Psoas muscle (tissue), 8 donors: Measurements from ENCODE around the gene ME1. TPM values are rescaled to one million over a fixed set of nuclear protein-coding genes. Genes with fewer than 3 reads are reported as not detected.

Source experiments
- ATAC-seq, 4 donors: fragments of 200-7000 bp; cut with Tn5 transposase; one replicate each; pipeline ENCODE4 v1.9.1; 2020; ENCODE audit warnings: moderate library complexity in 3 of 4, mild to moderate bottlenecking in 2 of 4
- DNase-seq, 2 donors: peaks; one replicate each; pipeline ENCODE4 v3.0.0-alpha.2; 2020
- H3K27ac ChIP-seq: fragments of 200-600 bp; one replicate; pipeline ENCODE4 v1.8.0; 2022
- H3K27me3 ChIP-seq, 3 donors: fragments of 200-600 bp in 1 of 3; one replicate each; pipeline versions ENCODE4 v1.6.1 to v1.8.0; 2013 to 2022; ENCODE audit warnings: low read length in 2 of 3, mild to moderate bottlenecking in 2 of 3, moderate library complexity in 1 of 3; ENCODE audit not compliant: insufficient read depth in 3 of 3
- H3K36me3 ChIP-seq, 2 donors: fragments of 200-600 bp in 1 of 2; one replicate each; pipeline versions ENCODE4 v1.6.1 to v1.8.0; 2013 to 2022; ENCODE audit warnings: low read depth in 1 of 2, mild to moderate bottlenecking in 1 of 2, moderate library complexity in 1 of 2; ENCODE audit not compliant: insufficient read depth in 1 of 2
- H3K4me1 ChIP-seq: fragments of 200-600 bp; one replicate; pipeline ENCODE4 v1.8.0; 2022
- H3K4me3 ChIP-seq: fragments of 200-600 bp; one replicate; pipeline ENCODE4 v1.8.0; 2022; ENCODE audit warnings: mild to moderate bottlenecking
- H3K9me3 ChIP-seq: fragments of 200-600 bp; one replicate; pipeline ENCODE4 v1.8.0; 2022
- WGBS, 3 donors: extraction: QIAGEN DNeasy Blood & Tissue Kit; methylation state at CpG; one replicate each; pipeline versions ENCODE4 v1.1.6 to v1.1.7; 2013; 5-methylcytosine and 5-hydroxymethylcytosine counted together
- intact Hi-C, 2 donors: fragments of 100-400 bp; cut with DNase I; formaldehyde crosslinking; loops; one replicate each; pipeline versions ENCODE4 v1.11.0 to v1.14.2; 2022
- polyA plus RNA-seq, 3 donors: library from polyadenylated mRNA; stranded (reverse); fragments of 200-250 nt; gene quantifications; one replicate each; pipeline ENCODE4 v1.2.3, GENCODE V29; 2013
- total RNA-seq, 4 donors: library from RNA; stranded (reverse); fragmentation: NEBNext Ultra II Directional in 2 of 4; extraction: Animal tissue kit (Norgen Biotek cat#: 25700) in 2 of 4; gene quantifications; one replicate each; pipeline versions ENCODE4 v1.2.1 to v1.2.4, GENCODE V29; 2021 to 2023
- TF ChIP-seq, protein P1 (sequence below): fragments of 200-600 bp; IDR thresholded peaks from one replicate; pipeline ENCODE4 v1.8.0; 2022; ENCODE audit warnings: antibody characterized with exemption
- donor health status: healthy with polysubstance abuse.
- donor health status: DM: no; HTN: no; CAD: no; lungs with moderate emphysema.
- donor health status: Bipolar disorder and iron deficiency.
- donor health status: healthy.
- donor health status: DM: yes; HTN: yes; CAD: no.
- donor health status: DM: no; HTN: no; CAD: no.
- donor health status: DM: no; HTN: no; CAD: no.
- donor health status: DM: yes; HTN: yes; CAD: no.

The ME1 gene
- total and polyA plus RNA-seq, 7 donors: 13.5 to 52.2 (median 33.2) TPM

DNA sequence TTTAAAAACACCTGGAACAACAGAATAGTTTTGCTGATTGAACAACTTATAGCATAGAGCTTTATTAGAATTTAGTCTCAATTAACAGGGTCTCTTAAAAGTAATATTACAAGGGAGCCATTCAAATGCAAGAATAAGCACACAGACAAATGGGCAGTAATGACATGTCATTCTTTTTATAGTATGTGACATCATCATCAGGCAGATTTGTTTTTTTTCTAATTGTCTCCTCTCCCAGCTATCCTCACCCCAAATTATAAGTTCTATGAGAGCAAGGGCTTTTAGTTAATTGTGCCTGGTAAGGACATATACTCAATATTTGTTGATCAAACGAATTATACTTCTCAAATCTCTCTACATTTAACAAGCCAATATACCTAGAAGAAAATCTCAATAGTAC, 248.7 kb downstream of the ME1 start:
- Histone ChIP-seq H3K36me3 (peaks cover 15 to 90% of the 10 kb centered on the region in 2 donors), H3K4me1 (no peaks in the 10 kb centered on the region), H3K4me3 (no peak overlapping the region), H3K27ac (no peak overlapping the region), H3K27me3 (no peaks in the 10 kb centered on the region), H3K9me3 (no peaks in the 10 kb centered on the region)
- intact Hi-C loops: no loop called here
- TF ChIP-seq, protein P1, sequence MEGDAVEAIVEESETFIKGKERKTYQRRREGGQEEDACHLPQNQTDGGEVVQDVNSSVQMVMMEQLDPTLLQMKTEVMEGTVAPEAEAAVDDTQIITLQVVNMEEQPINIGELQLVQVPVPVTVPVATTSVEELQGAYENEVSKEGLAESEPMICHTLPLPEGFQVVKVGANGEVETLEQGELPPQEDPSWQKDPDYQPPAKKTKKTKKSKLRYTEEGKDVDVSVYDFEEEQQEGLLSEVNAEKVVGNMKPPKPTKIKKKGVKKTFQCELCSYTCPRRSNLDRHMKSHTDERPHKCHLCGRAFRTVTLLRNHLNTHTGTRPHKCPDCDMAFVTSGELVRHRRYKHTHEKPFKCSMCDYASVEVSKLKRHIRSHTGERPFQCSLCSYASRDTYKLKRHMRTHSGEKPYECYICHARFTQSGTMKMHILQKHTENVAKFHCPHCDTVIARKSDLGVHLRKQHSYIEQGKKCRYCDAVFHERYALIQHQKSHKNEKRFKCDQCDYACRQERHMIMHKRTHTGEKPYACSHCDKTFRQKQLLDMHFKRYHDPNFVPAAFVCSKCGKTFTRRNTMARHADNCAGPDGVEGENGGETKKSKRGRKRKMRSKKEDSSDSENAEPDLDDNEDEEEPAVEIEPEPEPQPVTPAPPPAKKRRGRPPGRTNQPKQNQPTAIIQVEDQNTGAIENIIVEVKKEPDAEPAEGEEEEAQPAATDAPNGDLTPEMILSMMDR: no peak
- ATAC-seq: peak in 1 of 4 donors; percentile 50
- DNase-seq: no peak
- 87 to 100% (median 93%) methylated on average over 1 of the region's 1 CpG for WGBS, 3 donors

DNA sequence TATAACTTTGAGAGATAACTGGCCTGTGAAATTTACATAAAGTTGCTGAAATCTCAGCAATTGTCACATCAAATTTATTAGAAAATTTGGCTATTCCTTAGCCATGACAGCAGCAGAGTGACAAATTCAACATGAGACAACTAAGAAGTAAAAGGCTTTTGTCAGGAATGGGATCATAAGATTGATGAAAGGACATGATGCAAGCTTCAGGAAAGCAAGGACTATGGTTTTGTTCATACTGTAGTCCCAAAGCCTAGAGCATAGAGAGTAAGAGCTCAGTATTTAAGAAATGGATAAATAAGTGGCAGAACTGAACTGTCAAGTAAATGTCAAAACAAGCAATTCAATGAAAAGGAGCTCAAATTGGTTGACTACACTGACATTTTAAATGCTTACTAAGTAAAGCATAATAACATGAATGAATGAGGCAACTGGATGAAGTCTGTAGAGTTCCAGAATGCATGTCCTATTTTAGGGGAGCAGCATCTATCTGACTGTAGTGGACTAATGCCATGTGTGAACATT, 250.4 kb downstream of the ME1 start:
- no peak for ATAC-seq
- TF ChIP-seq, protein P1: no peak
- intact Hi-C loops: no loop called here

DNA sequence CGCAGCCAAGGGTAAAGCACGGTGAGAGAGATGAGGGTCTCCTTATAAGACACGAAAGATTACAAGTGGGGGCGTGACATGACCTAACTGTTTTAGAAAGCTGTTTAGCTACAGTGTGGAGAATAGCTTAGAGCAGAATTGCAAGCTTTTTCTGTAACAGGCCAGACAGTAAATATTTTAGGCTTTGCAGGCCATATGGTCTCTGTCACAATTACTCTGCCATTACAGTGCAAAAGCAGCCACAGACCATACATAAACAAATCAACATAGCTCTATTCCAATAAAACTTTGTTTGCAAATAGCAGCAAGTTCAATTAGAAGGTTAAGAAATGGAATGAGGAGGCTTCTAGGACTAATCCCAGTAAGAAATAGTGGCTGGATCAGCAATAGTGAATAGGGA, 254.6 kb downstream of the ME1 start:
- DNase-seq (no peak), ATAC-seq (no peak)
- Histone ChIP-seq H3K4me1 (no peaks in the 10 kb centered on the region), H3K4me3 (no peak overlapping the region), H3K27me3 (no peaks in the 10 kb centered on the region), H3K27ac (no peak overlapping the region), H3K9me3 (no peaks in the 10 kb centered on the region), H3K36me3 (peaks cover 6 to 96% of the 10 kb centered on the region in 2 donors)
- WGBS, 3 donors: 94 to 100% (median 95%) methylated on average over 4 of the region's 4 CpGs
- intact Hi-C loops: no loop called here
- TF ChIP-seq, protein P1: no peak

More for the DNA sequence above, 250.4 kb downstream of the ME1 start:
- H3K27ac ChIP-seq: no peak overlapping the region
- H3K4me3 ChIP-seq: no peak overlapping the region
- no peaks in the 10 kb centered on the region for H3K27me3 ChIP-seq
- no peaks in the 10 kb centered on the region for H3K4me1 ChIP-seq
- no peak for DNase-seq
- peaks cover 16 to 90% of the 10 kb centered on the region in 2 donors for H3K36me3 ChIP-seq
- no peaks in the 10 kb centered on the region for H3K9me3 ChIP-seq

DNA sequence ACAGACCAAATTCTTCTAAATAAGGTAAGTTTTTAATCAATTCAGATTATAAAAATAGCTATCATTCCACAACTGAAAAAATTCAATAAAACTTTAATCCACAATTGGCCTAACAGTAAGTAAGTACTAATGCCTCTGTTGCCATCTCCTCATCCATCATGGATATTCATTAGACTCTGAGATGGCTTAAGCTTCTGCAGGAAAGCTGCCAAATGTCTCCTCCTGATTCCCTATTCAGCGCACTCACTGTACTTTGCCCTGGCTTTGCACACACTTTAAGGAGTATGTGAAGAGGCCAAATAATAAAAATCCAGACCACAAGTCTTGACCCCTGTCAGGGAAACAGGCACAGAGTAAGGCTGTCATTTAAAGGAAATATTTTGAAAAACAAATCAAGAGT, 261.3 kb downstream of the ME1 start:
- H3K27me3 ChIP-seq: no peaks in the 10 kb centered on the region
- H3K9me3 ChIP-seq: no peaks in the 10 kb centered on the region
- peaks cover 14 to 100% of the 10 kb centered on the region in 2 donors for H3K36me3 ChIP-seq
- ATAC-seq: no peak
- H3K4me1 ChIP-seq: no peaks in the 10 kb centered on the region
- TF ChIP-seq, protein P1: no peak
- no peak for DNase-seq
- intact Hi-C loops: loop anchor here (5.0 kb wide), 2 partner anchors 42 to 52 kb away; no protein-coding TSS in a partner anchor
- no peak overlapping the region for H3K4me3 ChIP-seq
- WGBS, 3 donors: 90 to 91% (median 90%) methylated on average over 1 of the region's 1 CpG
- H3K27ac ChIP-seq: no peak overlapping the region

DNA sequence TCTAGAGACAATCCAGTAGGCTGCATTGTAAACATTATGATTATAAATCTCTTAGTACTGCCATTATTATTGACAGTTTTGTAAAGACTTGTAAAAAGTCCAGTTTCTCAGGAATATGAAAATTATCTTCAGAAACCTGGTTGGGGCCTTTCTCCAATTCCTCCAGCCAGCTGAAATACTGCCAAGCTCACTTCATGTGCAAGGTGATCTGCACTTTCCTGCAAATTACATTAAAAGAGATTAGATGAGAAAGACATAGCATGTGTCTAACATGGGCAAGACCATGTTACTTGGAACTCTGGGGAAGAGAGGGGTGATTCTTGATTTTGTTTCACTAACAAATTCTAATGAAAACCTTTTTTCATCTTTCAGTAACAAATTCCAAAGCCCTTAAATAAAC, 261.7 kb downstream of the ME1 start:
- intact Hi-C loops: loop anchor here (5.0 kb wide), 2 partner anchors 42 to 52 kb away; no protein-coding TSS in a partner anchor
- peaks cover 13 to 100% of the 10 kb centered on the region in 2 donors for H3K36me3 ChIP-seq
- TF ChIP-seq, protein P1: no peak
- no peaks in the 10 kb centered on the region for H3K9me3 ChIP-seq
- ATAC-seq: no peak
- no peaks in the 10 kb centered on the region for H3K27me3 ChIP-seq
- H3K27ac ChIP-seq: no peak overlapping the region
- H3K4me1 ChIP-seq: no peaks in the 10 kb centered on the region
- no peak for DNase-seq
- H3K4me3 ChIP-seq: no peak overlapping the region
